Trophoblast cell (in vitro differentiated cells and primary cell): ENCODE measurements around the gene TTC21A.
"Not testable (repeated sequence)": the region's sequence is repeated elsewhere in the genome, so short reads cannot be mapped to it uniquely, and the experiment has no call there.

Source experiments
- DNase-seq, 2 donors: peaks; one replicate each; pipeline ENCODE4 v3.0.0-alpha.2; 2016
- H2AFZ ChIP-seq: 2 replicates; pipeline ENCODE4 v1.6.1; 2013; ENCODE audit warnings: low read length, moderate library complexity, mild to moderate bottlenecking; ENCODE audit not compliant: insufficient read depth, poor library complexity
- H2AK5ac ChIP-seq: 2 replicates; pipeline ENCODE4 v1.6.1; 2013; ENCODE audit warnings: mild to moderate bottlenecking, low read length
- H2BK120ac ChIP-seq: 2 replicates; pipeline ENCODE4 v1.6.1; 2013; ENCODE audit warnings: low read length, mild to moderate bottlenecking, moderate library complexity; ENCODE audit not compliant: insufficient read depth, poor library complexity
- H2BK12ac ChIP-seq: 2 replicates; pipeline ENCODE4 v1.6.1; 2013; ENCODE audit warnings: mild to moderate bottlenecking, low read length, moderate library complexity
- H2BK5ac ChIP-seq: 2 replicates; pipeline ENCODE4 v1.6.1; 2013; ENCODE audit warnings: low read length, low read depth, moderate library complexity, mild to moderate bottlenecking; ENCODE audit not compliant: poor library complexity
- H3K14ac ChIP-seq: 2 replicates; pipeline ENCODE4 v1.6.1; 2013; ENCODE audit warnings: mild to moderate bottlenecking, low read length
- H3K18ac ChIP-seq: 2 replicates; pipeline ENCODE4 v1.6.1; 2013; ENCODE audit warnings: mild to moderate bottlenecking, low read length
- H3K23ac ChIP-seq: 2 replicates; pipeline ENCODE4 v1.6.1; 2013; ENCODE audit warnings: low read length
- H3K27ac ChIP-seq: 2 replicates; pipeline ENCODE4 v1.5.1; 2013; ENCODE audit warnings: low read depth, mild to moderate bottlenecking, inconsistent platforms, low read length, moderate library complexity
- H3K27me3 ChIP-seq: 2 replicates; pipeline ENCODE4 v1.6.1; 2013; ENCODE audit warnings: inconsistent platforms, mild to moderate bottlenecking, low read length, moderate library complexity; ENCODE audit not compliant: insufficient read depth
- H3K36me3 ChIP-seq, 2 experiments: 1 replicate in 1 of 2; 2 replicates in 1 of 2; pipeline ENCODE4 v1.6.1; 2013; ENCODE audit warnings: low read length in 2 of 2, mild to moderate bottlenecking in 2 of 2, moderate library complexity in 1 of 2; ENCODE audit not compliant: insufficient read depth in 2 of 2, control insufficient read depth in 1 of 2
- H3K4ac ChIP-seq: 2 replicates; pipeline ENCODE4 v1.6.1; 2013; ENCODE audit warnings: low read depth, mild to moderate bottlenecking, low read length, moderate library complexity
- H3K4me1 ChIP-seq, 2 experiments: 1 replicate in 1 of 2; 2 replicates in 1 of 2; pipeline ENCODE4 v1.6.1; 2013; ENCODE audit warnings: low read length in 2 of 2, mild to moderate bottlenecking in 2 of 2, moderate library complexity in 1 of 2; ENCODE audit not compliant: insufficient read depth in 2 of 2, control insufficient read depth in 1 of 2
- H3K4me2 ChIP-seq: 2 replicates; pipeline ENCODE4 v1.6.1; 2013; ENCODE audit warnings: inconsistent platforms, mild to moderate bottlenecking, low read length, moderate library complexity
- H3K4me3 ChIP-seq: 2 replicates; pipeline ENCODE4 v1.5.1; 2013; ENCODE audit warnings: mild to moderate bottlenecking, low read depth, low read length, inconsistent platforms
- H3K79me1 ChIP-seq: one replicate; pipeline ENCODE4 v1.6.1; 2013; ENCODE audit warnings: low read length
- H3K79me2 ChIP-seq: 2 replicates; pipeline ENCODE4 v1.6.1; 2013; ENCODE audit warnings: low read length, mild to moderate bottlenecking; ENCODE audit not compliant: control insufficient read depth, insufficient read depth, poor library complexity
- H3K9ac ChIP-seq: 2 replicates; pipeline ENCODE4 v1.6.1; 2013; ENCODE audit warnings: mild to moderate bottlenecking, low read length
- H3K9me3 ChIP-seq: 2 replicates; pipeline ENCODE4 v1.6.1; 2013; ENCODE audit warnings: low read depth, mild to moderate bottlenecking, control low read depth, inconsistent platforms, low read length; ENCODE audit not compliant: insufficient read depth
- H4K12ac ChIP-seq: 2 replicates; pipeline ENCODE4 v1.6.1; 2013; ENCODE audit warnings: low read depth, mild to moderate bottlenecking, low read length, moderate library complexity
- H4K8ac ChIP-seq: 2 replicates; pipeline ENCODE4 v1.6.1; 2013; ENCODE audit warnings: low read depth, mild to moderate bottlenecking, low read length, moderate library complexity
- H4K91ac ChIP-seq: one replicate; pipeline ENCODE4 v1.6.1; 2013; ENCODE audit warnings: low read depth, mild to moderate bottlenecking, low read length, moderate library complexity
- WGBS: extraction: QIAGEN DNeasy Blood & Tissue Kit; methylation state at CpG from one replicate; pipeline ENCODE4 v1.1.7; 2013; ENCODE audit warnings: missing lambda C conversion rate; ENCODE audit not compliant: insufficient read length, insufficient coverage; ENCODE audit errors: extremely low coverage; 5-methylcytosine and 5-hydroxymethylcytosine counted together

Gene TTC21A

GRCh38 chr3:39170461-39170860 is 63.0 kb downstream of the TTC21A start:
- Histone ChIP-seq H3K4me2 (no peak overlapping the region), H4K12ac (no peak overlapping the region), H3K27ac (no peak overlapping the region), H2AK5ac (no peak overlapping the region), H3K4me1 (peaks cover 10 to 12% of the 10 kb centered on the region in 2 experiments), H3K4ac (no peak overlapping the region), H4K91ac (no peak overlapping the region), H4K8ac (no peak overlapping the region), H2BK120ac (no peak overlapping the region), H3K9ac (no peak overlapping the region), H3K9me3 (no peaks in the 10 kb centered on the region), H3K4me3 (no peak overlapping the region), H3K27me3 (peaks cover 2% of the 10 kb centered on the region), H3K18ac (no peak overlapping the region), H2BK12ac (no peak overlapping the region), H3K36me3 (no peaks in the 10 kb centered on the region), H3K79me2 (no peaks in the 10 kb centered on the region), H3K79me1 (peaks cover 6% of the 10 kb centered on the region), H2AFZ (no peak overlapping the region), H2BK5ac (no peak overlapping the region), H3K23ac (no peak overlapping the region), H3K14ac (no peak overlapping the region)
- peak in 1 of 2 donors; percentile 35 for DNase-seq
- WGBS = no CpG with 5 or more reads among the region's 4 CpGs

GRCh38 chr3:39170877-39171276 is 63.4 kb downstream of the TTC21A start:
- H3K36me3 ChIP-seq, H2BK5ac ChIP-seq, H3K9ac ChIP-seq, H4K8ac ChIP-seq, H4K12ac ChIP-seq, H3K14ac ChIP-seq, H2BK120ac ChIP-seq, H3K23ac ChIP-seq, H3K4ac ChIP-seq, H3K27ac ChIP-seq, H3K9me3 ChIP-seq, H2BK12ac ChIP-seq, H2AK5ac ChIP-seq, H3K27me3 ChIP-seq, H2AFZ ChIP-seq, H3K4me3 ChIP-seq, H3K79me1 ChIP-seq, H3K4me2 ChIP-seq, H4K91ac ChIP-seq, H3K18ac ChIP-seq, H3K79me2 ChIP-seq: not testable (repeated sequence)
- WGBS = no CpG with 5 or more reads among the region's 6 CpGs
- H3K4me1 ChIP-seq = peaks cover 12 to 13% of the 10 kb centered on the region in 2 experiments
- DNase-seq = peak; percentile 38 to 40

GRCh38 chr3:39171860-39172259 is 64.4 kb downstream of the TTC21A start:
- H4K8ac ChIP-seq = no peak overlapping the region
- H4K91ac ChIP-seq = no peak overlapping the region
- H3K14ac ChIP-seq = no peak overlapping the region
- no peak overlapping the region for H2AK5ac ChIP-seq
- WGBS = no CpG with 5 or more reads among the region's 2 CpGs
- H4K12ac ChIP-seq = no peak overlapping the region
- H3K9me3 ChIP-seq = no peaks in the 10 kb centered on the region
- DNase-seq = no peak
- no peak overlapping the region for H2BK5ac ChIP-seq
- peaks cover 15 to 21% of the 10 kb centered on the region in 2 experiments for H3K4me1 ChIP-seq
- H3K4me3 ChIP-seq = no peak overlapping the region
- peak overlapping the region; percentile 66 for H2BK12ac ChIP-seq
- H3K79me1 ChIP-seq = peaks cover 10% of the 10 kb centered on the region
- no peaks in the 10 kb centered on the region for H3K36me3 ChIP-seq
- no peak overlapping the region for H2AFZ ChIP-seq
- no peak overlapping the region for H3K18ac ChIP-seq
- no peak overlapping the region for H3K9ac ChIP-seq
- no peak overlapping the region for H2BK120ac ChIP-seq
- no peak overlapping the region for H3K27ac ChIP-seq
- no peak overlapping the region for H3K23ac ChIP-seq
- no peaks in the 10 kb centered on the region for H3K79me2 ChIP-seq
- peaks cover 2% of the 10 kb centered on the region for H3K27me3 ChIP-seq
- no peak overlapping the region for H3K4ac ChIP-seq
- H3K4me2 ChIP-seq = no peak overlapping the region

GRCh38 chr3:39173318-39174125 is 66.0 kb downstream of the TTC21A start:
- Histone ChIP-seq H4K12ac (no peak overlapping the region), H3K4me3 (no peak overlapping the region)
- WGBS = no CpG with 5 or more reads among the region's 2 CpGs

More at GRCh38 chr3:39173318-39174125, 66.0 kb downstream of the TTC21A start:
- Histone ChIP-seq H3K36me3 (no peaks in the 10 kb centered on the region), H2BK120ac (no peak overlapping the region), H2BK12ac (no peak overlapping the region), H3K23ac (no peak overlapping the region), H3K18ac (no peak overlapping the region), H3K14ac (no peak overlapping the region), H2AFZ (no peak overlapping the region), H4K91ac (no peak overlapping the region), H3K27me3 (peaks cover under 1% of the 10 kb centered on the region), H3K79me1 (peaks cover 17% of the 10 kb centered on the region), H3K4me1 (peaks cover 21 to 24% of the 10 kb centered on the region in 2 experiments), H2AK5ac (no peak overlapping the region), H2BK5ac (no peak overlapping the region), H4K8ac (no peak overlapping the region), H3K4me2 (no peak overlapping the region), H3K9ac (no peak overlapping the region), H3K4ac (no peak overlapping the region), H3K9me3 (no peaks in the 10 kb centered on the region), H3K79me2 (peaks cover 4% of the 10 kb centered on the region), H3K27ac (no peak overlapping the region)
- peak in 1 of 2 donors; percentile 23 for DNase-seq
